ENCODE results near the gene PMF1.
A peak's percentile ranks its signal among the peaks of the same experiment; 100 is the strongest.

- TF ChIP-seq, protein P1, sequence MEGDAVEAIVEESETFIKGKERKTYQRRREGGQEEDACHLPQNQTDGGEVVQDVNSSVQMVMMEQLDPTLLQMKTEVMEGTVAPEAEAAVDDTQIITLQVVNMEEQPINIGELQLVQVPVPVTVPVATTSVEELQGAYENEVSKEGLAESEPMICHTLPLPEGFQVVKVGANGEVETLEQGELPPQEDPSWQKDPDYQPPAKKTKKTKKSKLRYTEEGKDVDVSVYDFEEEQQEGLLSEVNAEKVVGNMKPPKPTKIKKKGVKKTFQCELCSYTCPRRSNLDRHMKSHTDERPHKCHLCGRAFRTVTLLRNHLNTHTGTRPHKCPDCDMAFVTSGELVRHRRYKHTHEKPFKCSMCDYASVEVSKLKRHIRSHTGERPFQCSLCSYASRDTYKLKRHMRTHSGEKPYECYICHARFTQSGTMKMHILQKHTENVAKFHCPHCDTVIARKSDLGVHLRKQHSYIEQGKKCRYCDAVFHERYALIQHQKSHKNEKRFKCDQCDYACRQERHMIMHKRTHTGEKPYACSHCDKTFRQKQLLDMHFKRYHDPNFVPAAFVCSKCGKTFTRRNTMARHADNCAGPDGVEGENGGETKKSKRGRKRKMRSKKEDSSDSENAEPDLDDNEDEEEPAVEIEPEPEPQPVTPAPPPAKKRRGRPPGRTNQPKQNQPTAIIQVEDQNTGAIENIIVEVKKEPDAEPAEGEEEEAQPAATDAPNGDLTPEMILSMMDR (conservative IDR thresholded peaks at IDR 0.05; ENCODE audit: low read depth in 2 of 2) = no peak; a peak in 1 of 4 replicates
- TF ChIP-seq EZH2phosphoT487 (IDR thresholded peaks at IDR 0.05; ENCODE audit: unreplicated experiment) (no peak), POLR2AphosphoS5 (IDR thresholded peaks at IDR 0.05; ENCODE audit: low read depth) (peak; percentile 48), EZH2 (IDR thresholded peaks at IDR 0.05; ENCODE audit: low read depth, unreplicated experiment) (no peak)
These were observed 32.8 kb downstream of the PMF1 start for GRCh38 chr1:156245451-156246232.
